GM23248 (cell line): ENCODE measurements around the gene WFDC12. TPM values are rescaled to one million over a fixed set of nuclear protein-coding genes. Genes with fewer than 3 reads are reported as not detected.

ENCODE experiments used
- DNase-seq: peaks from one replicate; pipeline ENCODE4 v3.0.0-alpha.2; 2015
- H2AFZ ChIP-seq: fragments of 200-600 bp; sonication (generic); 2 replicates; pipeline ENCODE4 v1.6.1; 2016; ENCODE audit warnings: antibody characterized with exemption
- H3F3A ChIP-seq: fragments of 200-600 bp; sonication (generic); 2 replicates; pipeline ENCODE4 v1.6.1; 2016; ENCODE audit warnings: mild to moderate bottlenecking, antibody characterized with exemption, mixed run types; ENCODE audit not compliant: insufficient read depth
- H3K27ac ChIP-seq: fragments of 200-600 bp; sonication (generic); 2 replicates; pipeline ENCODE4 v1.5.1; 2016; ENCODE audit warnings: mild to moderate bottlenecking
- H3K27me3 ChIP-seq: fragments of 200-600 bp; sonication (generic); replicated peaks from 2 replicates; pipeline ENCODE4 v1.6.1; 2016; ENCODE audit warnings: mild to moderate bottlenecking; ENCODE audit not compliant: insufficient read depth
- H3K36me3 ChIP-seq: fragments of 200-600 bp; sonication (generic); 2 replicates; pipeline ENCODE4 v1.6.1; 2016; ENCODE audit warnings: low read depth, mild to moderate bottlenecking
- H3K4me1 ChIP-seq: fragments of 200-600 bp; sonication (generic); 2 replicates; pipeline ENCODE4 v1.6.1; 2016; ENCODE audit warnings: mild to moderate bottlenecking; ENCODE audit not compliant: insufficient read depth
- H3K4me2 ChIP-seq: fragments of 200-600 bp; sonication (generic); one replicate; pipeline ENCODE4 v1.6.1; 2016; ENCODE audit warnings: mild to moderate bottlenecking; ENCODE audit not compliant: unreplicated experiment
- H3K4me3 ChIP-seq: fragments of 200-600 bp; sonication (generic); 2 replicates; pipeline ENCODE4 v1.5.1; 2016; ENCODE audit warnings: mild to moderate bottlenecking
- H3K79me2 ChIP-seq: fragments of 200-600 bp; sonication (generic); 2 replicates; pipeline ENCODE4 v1.6.1; 2016; ENCODE audit warnings: mild to moderate bottlenecking; ENCODE audit not compliant: insufficient read depth
- H3K9ac ChIP-seq: fragments of 200-600 bp; sonication (generic); 2 replicates; pipeline ENCODE4 v1.6.1; 2016; ENCODE audit warnings: mild to moderate bottlenecking
- H3K9me2 ChIP-seq: fragments of 200-600 bp; sonication (generic); 2 replicates; pipeline ENCODE4 v1.6.1; 2016; ENCODE audit warnings: mixed run types, mild to moderate bottlenecking, moderate library complexity; ENCODE audit not compliant: insufficient read depth
- H3K9me3 ChIP-seq: fragments of 200-600 bp; sonication (generic); one replicate; pipeline ENCODE4 v1.6.1; 2017; ENCODE audit warnings: low read depth
- H4K20me1 ChIP-seq: fragments of 200-600 bp; sonication (generic); 2 replicates; pipeline ENCODE4 v1.6.0; 2016; ENCODE audit not compliant: insufficient read depth
- EZH2 ChIP-seq: fragments of 200-600 bp; sonication (generic); IDR thresholded peaks from 2 replicates; pipeline ENCODE4 v1.6.1; 2018; ENCODE audit warnings: antibody characterized with exemption, mild to moderate bottlenecking; ENCODE audit not compliant: insufficient read depth, poor library complexity, severe bottlenecking
- EZH2phosphoT487 ChIP-seq: fragments of 200-600 bp; sonication (generic); IDR thresholded peaks from 2 replicates; pipeline ENCODE4 v1.6.1; 2018; ENCODE audit warnings: antibody characterized with exemption, moderate library complexity, mild to moderate bottlenecking, low read depth; ENCODE audit not compliant: insufficient read depth
- WGBS, 2 experiments: methylation state at CpG; one replicate each; pipeline ENCODE4 v1.1.6; 2015 to 2017; ENCODE audit warnings: low lambda C conversion rate in 2 of 2, low coverage in 1 of 2; ENCODE audit errors: missing lambda C conversion rate in 2 of 2; 5-methylcytosine and 5-hydroxymethylcytosine counted together
- in situ Hi-C: fragments of 300-500 bp; cut with MboI; formaldehyde crosslinking; loops from 2 replicates; pipeline ENCODE4 v1.15.0; 2020
- polyA plus RNA-seq: library from polyadenylated mRNA; unstranded; fragments of >200 nt; fragmentation: Nextera tagmentation; extraction: Ambion mirVana; gene quantifications from 2 replicates; pipeline ENCODE4 v1.2.1, GENCODE V29; 2016
- total RNA-seq: library from RNA; depleted of rRNA; stranded (reverse); fragments of >200 nt; shearing (Covaris generic); gene quantifications from 2 replicates; pipeline ENCODE4 v1.2.3, GENCODE V29; 2014

The WFDC12 gene
- total and polyA plus RNA-seq, 2 experiments from 2014 or later: not detected

GRCh38 chr20:45119556-45120266, 4.6 kb downstream of the WFDC12 start:
- Histone ChIP-seq H2AFZ (no peak overlapping the region), H3K4me3 (no peak overlapping the region), H3F3A (no peaks in the 10 kb centered on the region), H4K20me1 (no peaks in the 10 kb centered on the region), H3K4me2 (no peak overlapping the region), H3K36me3 (no peaks in the 10 kb centered on the region), H3K79me2 (no peaks in the 10 kb centered on the region), H3K9ac (no peak overlapping the region), H3K9me3 (no peaks in the 10 kb centered on the region), H3K4me1 (no peaks in the 10 kb centered on the region), H3K27ac (no peak overlapping the region), H3K9me2 (no peaks in the 10 kb centered on the region), H3K27me3 (peaks cover 36% of the 10 kb centered on the region)
- DNase-seq: no peak
- in situ Hi-C loops: no loop called here
- TF ChIP-seq EZH2phosphoT487: no peak
- TF ChIP-seq EZH2: no peak
- WGBS, 2 experiments: 51 to 55% methylated on average over 2 of the region's 2 CpGs

- no peak overlapping the region for H2AFZ ChIP-seq
- H3K4me2 ChIP-seq: no peak overlapping the region
- no peak overlapping the region for H3K4me3 ChIP-seq
- in situ Hi-C loops: no loop called here
- DNase-seq: no peak
- no peaks in the 10 kb centered on the region for H4K20me1 ChIP-seq
- no peaks in the 10 kb centered on the region for H3K79me2 ChIP-seq
- no peak for TF ChIP-seq EZH2phosphoT487
- TF ChIP-seq EZH2: no peak
- H3K9ac ChIP-seq: no peak overlapping the region
- H3K27ac ChIP-seq: no peak overlapping the region
- H3F3A ChIP-seq: no peaks in the 10 kb centered on the region
- H3K9me2 ChIP-seq: no peaks in the 10 kb centered on the region
- H3K27me3 ChIP-seq: peaks cover 33% of the 10 kb centered on the region
- H3K9me3 ChIP-seq: no peaks in the 10 kb centered on the region
- no peaks in the 10 kb centered on the region for H3K4me1 ChIP-seq
- WGBS, 2 experiments: 43 to 45% methylated on average over 2 of the region's 2 CpGs
- no peaks in the 10 kb centered on the region for H3K36me3 ChIP-seq
Observed at GRCh38 chr20:45118028-45118427, 6.2 kb downstream of the WFDC12 start.

GRCh38 chr20:45117581-45117980, 6.7 kb downstream of the WFDC12 start:
- Histone ChIP-seq H3K9me2 (no peaks in the 10 kb centered on the region), H3K4me3 (no peak overlapping the region), H3K36me3 (no peaks in the 10 kb centered on the region), H3F3A (no peaks in the 10 kb centered on the region), H3K4me1 (no peaks in the 10 kb centered on the region), H3K79me2 (no peaks in the 10 kb centered on the region), H4K20me1 (no peaks in the 10 kb centered on the region), H3K9me3 (no peaks in the 10 kb centered on the region), H3K27ac (no peak overlapping the region), H3K27me3 (peaks cover 33% of the 10 kb centered on the region), H3K9ac (no peak overlapping the region), H2AFZ (no peak overlapping the region), H3K4me2 (no peak overlapping the region)
- TF ChIP-seq EZH2: no peak
- TF ChIP-seq EZH2phosphoT487: no peak
- 64 to 67% methylated on average over 4 of the region's 4 CpGs for WGBS, 2 experiments
- in situ Hi-C loops: no loop called here
- no peak for DNase-seq

- no peak overlapping the region for H2AFZ ChIP-seq
- WGBS, 2 experiments: 70% methylated on average over 4 of the region's 4 CpGs
Observed at GRCh38 chr20:45115829-45116228, 8.4 kb downstream of the WFDC12 start.

More at GRCh38 chr20:45115829-45116228, 8.4 kb downstream of the WFDC12 start:
- Histone ChIP-seq H3K4me1 (no peaks in the 10 kb centered on the region), H3K9me3 (no peaks in the 10 kb centered on the region), H3K9me2 (no peaks in the 10 kb centered on the region), H3K4me3 (no peak overlapping the region), H3F3A (no peaks in the 10 kb centered on the region), H3K27ac (no peak overlapping the region), H4K20me1 (no peaks in the 10 kb centered on the region), H3K27me3 (peaks cover 20% of the 10 kb centered on the region), H3K9ac (no peak overlapping the region), H3K36me3 (no peaks in the 10 kb centered on the region), H3K79me2 (no peaks in the 10 kb centered on the region), H3K4me2 (no peak overlapping the region)
- no peak for DNase-seq
- in situ Hi-C loops: no loop called here
- TF ChIP-seq EZH2: no peak
- no peak for TF ChIP-seq EZH2phosphoT487
